Measurements from ENCODE around the gene LTBP1.
"Not testable (repeated sequence)": the region's sequence is repeated elsewhere in the genome, so short reads cannot be mapped to it uniquely, and the experiment has no call there.

The LTBP1 gene

DNA sequence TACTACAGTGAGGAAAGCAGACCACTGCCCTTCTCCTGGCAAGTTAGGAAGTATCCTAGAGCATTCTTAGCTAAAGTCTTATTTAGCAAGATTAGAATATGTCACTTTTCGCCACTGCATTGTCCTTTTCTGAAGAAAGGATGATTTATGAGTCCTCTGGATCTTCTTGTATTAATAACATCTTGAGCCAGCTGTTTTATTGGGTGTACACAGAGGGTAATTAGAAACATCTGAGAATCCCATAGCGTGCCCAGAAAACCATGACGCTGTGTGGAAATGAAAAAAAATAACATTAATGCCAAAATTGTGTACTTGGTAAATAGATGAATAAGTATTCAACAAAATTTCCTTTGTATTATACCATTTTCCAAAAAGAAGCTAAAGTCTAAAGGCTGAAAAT, 198.7 kb downstream of the LTBP1 start:
- no peak for DNase-seq (ENCODE audit: low read depth)

DNA sequence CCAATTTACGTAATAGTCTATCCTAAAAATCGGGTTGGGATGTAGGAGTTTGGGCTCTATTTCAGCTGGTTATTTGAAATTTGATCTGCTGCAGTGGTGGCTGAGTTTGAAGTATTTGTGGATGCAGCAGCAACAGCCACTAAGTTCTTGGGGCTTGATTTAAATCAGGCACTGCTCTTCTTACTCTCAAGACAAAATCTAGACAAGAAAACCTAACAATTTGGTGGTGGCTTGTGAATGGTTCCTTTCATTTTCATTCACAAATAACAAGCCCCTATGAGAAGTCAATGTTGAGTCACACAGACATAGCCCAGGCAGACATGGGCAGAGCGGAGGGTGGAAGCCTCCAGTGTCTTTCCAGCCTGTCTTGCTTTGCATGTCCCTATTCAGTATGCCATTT, 199.3 kb downstream of the LTBP1 start:
- no peak for DNase-seq (ENCODE audit: low read depth)

DNA sequence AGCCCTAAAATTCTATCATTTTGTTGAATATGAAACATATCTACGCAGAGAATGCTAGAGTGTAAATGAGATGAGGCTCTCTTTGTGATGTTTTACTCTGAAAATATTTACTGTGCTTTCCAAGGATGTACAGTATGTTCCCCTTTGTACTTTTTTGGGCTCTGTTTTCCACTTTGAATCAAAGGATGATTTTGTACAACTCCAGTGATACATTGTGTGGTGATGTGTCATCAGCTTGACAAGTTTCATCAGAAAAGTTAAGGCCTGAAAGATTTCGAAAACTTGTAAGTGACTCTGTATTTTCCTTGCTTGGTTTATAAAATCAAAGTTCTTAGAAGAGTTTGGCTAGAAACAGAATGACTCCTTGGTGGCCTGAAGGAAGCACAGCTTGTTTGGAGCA, 206.3 kb downstream of the LTBP1 start:
- peak; percentile 64 for DNase-seq (ENCODE audit: low read depth)

DNA sequence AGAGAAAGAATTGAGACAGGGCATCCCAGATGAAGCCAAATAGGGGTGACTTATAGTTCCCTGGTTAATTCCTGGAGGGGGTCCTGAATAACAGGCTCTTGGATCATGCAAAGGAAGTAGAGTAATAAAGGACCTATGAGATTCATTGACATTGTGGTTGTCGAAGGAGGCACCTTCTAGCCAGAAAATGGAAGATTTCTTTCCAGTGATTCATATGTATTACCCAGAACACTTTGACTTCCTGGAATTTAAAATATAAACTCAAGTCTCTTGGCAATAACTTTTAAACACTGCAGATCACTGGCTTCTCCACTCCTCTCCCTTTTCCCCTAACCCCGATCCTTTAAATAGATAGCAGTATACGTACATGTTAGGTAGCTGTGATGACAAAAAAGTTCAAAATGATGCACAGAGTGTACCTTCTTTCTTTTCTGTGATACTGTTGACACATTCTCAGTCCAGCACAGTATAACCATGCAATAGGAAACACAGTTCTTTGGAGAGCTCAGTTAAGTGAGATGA, 211.8 kb downstream of the LTBP1 start:
- DNase-seq (ENCODE audit: low read depth): peak; percentile 91

DNA sequence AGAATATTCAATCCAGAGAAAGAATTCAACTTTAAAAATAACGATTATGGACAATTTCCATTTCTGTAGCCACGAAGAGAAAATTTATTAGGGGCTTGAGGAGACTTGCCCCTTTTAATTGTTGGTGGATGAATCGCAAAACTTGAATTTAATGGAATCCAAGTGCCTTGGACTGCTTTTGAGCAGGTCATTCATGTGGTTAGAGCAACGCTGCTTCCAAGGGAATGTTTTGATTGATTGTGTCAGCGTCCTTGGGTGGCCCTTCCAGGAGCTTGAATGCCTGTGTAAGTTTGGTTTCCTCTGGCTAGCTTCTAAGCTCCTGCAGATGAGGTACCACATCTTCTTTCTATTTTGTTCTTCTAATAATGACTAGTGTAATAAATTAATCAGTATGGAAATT, 213.4 kb downstream of the LTBP1 start:
- no peak for DNase-seq (ENCODE audit: low read depth)

DNA sequence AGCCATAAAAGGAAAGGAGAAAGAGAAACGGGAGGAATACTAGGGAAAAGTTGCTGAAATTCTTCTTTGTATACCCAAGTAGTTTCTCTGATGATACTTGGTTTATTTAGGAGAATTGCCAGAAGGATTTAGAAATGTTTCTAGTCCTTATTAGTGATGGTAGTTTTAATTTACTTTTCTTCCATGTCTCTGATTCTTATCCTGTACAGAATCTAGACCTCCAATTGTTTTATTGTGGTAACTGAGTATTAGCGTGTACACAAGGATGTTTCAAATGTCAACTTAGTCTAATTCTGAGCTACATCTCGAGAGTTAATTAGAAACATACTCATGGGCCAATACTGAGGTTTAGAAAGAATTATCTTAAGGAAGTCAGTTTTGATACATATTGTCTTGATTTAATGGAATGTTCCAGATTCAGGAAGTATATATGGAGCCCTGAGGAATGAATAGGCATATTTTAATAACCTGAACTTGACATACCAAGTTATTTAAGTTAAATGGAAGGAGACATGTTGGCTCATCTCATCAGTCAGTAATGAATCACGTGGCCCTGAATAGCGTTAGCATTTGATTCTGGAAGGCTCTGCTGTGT, 219.6 kb downstream of the LTBP1 start:
- DNase-seq (ENCODE audit: low read depth): peak; percentile 32

DNA sequence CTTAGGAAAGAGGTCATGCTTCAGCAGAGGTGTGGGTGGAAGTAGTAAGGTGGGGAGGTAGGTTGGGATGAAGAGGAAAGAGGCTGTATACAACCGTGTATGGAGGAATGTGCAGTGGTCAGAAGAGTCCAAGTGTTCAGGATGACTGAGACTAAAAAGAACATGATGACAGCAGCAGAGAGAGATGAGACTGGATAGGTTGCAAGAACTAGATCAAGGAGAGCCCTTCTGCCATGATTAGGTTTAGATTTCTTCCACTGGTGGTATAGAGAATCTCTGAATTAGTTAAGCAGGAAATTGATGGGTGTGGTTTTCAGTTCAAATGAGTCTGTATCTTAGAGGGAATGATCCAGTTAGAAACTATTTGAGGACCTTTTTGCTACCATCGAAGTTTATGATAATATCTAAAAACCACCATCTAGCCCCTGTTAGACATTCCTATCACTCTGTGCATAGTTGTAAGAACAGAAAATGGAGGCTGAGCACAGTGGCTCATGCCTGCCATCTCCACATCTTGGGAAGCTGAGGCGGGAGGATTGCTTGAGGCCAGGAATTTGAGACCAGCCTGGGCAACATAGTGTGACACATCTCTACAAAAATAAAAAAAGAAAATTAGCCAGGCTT, 221.0 kb downstream of the LTBP1 start:
- DNase-seq (ENCODE audit: low read depth): peak; percentile 55

DNA sequence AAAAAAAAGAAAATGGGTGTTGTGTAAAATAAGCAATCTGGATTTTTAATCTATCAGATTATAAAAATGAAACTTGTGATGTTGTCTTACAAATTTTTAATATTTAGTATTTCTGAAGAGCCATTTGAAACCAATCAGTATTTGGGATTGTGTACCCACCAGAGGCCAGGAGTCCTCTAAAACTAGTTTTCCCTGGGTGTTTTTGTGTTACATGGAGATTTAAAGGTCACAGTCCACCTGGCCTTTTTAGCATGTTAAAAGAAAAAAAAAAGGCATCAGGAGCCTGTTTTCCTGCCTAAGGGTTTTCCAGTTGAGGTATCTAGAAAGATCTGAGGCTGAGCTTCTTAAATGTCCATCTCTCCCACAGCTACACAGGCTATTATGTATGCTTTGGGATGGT, 221.7 kb downstream of the LTBP1 start:
- no peak for DNase-seq (ENCODE audit: low read depth)

DNA sequence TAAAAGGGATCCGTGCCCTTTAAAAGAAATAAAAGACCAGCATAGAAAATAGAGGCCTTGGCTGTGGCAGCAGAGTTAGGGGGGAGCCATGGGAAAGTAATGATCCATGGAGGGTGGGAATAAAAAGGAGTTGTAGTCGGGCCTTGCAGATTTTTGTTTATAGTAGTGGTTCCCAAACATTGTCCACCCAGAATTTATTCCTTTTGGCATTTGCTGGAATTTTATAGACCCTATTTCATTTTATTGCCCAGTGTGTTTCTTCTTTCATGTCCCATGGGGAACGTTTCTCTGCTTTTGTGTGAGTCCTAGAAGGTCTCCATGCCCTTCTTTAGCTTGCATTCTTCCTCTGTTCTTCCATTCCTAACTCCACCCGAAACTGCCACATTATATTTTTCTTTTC, 222.2 kb downstream of the LTBP1 start:
- no peak for DNase-seq (ENCODE audit: low read depth)

DNA sequence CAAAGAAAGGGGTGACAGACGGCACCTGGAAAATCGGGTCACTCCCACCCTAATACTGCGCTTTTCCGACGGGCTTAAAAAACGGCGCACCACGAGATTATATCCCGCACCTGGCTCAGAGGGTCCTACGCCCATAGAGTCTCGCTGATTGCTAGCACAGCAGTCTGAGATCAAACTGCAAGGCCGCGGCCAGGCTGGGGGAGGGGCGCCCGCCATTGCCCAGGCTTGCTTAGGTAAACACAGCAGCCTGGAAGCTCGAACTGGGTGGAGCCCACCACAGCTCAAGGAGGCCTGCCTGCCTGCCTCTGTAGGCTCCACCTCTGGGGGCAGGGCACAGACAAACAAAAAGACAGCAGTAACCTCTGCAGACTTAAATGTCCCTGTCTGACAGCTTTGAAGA, 223.5 kb downstream of the LTBP1 start:
- not testable (repeated sequence) for DNase-seq (ENCODE audit: low read depth)

DNA sequence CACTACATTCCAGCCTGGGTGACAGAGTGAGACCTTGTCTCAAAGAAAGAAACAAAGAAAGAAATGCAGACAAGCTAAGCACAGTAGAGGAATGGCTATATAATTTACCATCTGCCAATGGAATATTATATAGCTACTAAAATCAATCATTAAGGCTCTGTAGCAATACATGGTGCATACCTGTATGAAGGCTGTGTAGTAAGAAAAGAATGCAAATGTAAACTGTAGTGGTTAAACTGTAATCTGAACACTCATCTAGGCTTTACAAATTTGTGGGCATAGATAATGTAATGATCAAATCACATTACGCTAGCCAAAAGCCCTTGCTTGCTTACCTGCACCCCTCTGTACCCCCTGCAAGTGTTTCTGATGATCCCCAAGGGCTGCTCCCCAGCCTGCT, 230.9 kb downstream of the LTBP1 start:
- no peak for DNase-seq (ENCODE audit: low read depth)

DNA sequence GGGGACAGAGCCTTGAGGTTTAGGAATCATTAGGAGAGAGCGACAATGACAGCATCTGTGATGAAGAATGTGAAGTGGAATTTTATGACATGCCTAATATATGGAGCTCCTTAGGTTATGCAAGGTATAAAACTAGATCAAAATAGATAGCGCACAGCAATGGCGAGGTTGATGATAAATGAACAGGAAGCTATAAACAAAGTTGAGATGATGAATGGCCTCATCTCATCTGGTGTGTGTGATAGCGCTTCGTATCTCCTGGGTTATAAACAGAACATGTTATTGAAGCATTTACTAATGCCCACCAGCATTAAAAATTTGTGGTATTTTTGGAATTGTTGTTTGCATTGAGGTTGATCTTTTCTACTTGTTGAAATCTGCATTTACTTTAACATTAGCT, 231.5 kb downstream of the LTBP1 start:
- DNase-seq (ENCODE audit: low read depth): no peak

DNA sequence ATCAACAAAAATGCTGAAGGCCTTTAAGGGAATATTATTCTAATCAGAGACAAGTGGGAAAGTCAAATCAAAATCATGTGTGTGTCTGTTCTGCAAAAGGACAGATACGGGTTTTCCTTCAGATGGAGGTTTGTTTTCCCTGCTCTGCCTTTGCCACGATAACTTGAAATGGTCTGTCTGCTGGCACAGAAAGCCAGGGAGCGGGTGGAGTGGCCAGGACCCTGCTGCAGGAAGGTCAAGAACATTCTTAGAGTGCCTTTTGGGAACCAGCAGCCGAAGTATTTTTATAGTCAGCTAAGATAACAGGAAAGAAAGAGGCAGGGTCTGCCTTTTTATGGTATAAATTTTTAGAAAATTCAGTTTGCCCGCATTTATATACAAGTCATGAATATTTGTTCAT, 234.2 kb downstream of the LTBP1 start:
- DNase-seq (ENCODE audit: low read depth): no peak

DNA sequence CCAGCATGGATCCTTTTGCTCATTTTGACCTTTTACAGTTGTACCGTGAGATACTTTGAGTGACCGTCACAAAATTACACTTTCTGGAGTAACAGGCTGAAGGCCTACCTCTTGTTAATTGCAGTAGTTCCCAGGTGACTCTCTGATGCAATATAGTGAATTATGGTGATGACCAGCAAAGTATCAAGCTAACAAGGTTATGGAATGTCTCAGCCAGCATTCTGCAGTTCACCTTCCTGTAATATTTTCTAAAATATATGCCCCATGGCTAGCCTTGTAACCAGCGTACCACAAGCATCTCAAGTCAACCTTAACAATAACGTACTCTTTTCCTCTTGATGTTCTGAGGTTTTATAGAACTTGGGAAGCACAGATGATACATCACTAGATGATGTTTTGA, 234.7 kb downstream of the LTBP1 start:
- no peak for DNase-seq (ENCODE audit: low read depth)

DNA sequence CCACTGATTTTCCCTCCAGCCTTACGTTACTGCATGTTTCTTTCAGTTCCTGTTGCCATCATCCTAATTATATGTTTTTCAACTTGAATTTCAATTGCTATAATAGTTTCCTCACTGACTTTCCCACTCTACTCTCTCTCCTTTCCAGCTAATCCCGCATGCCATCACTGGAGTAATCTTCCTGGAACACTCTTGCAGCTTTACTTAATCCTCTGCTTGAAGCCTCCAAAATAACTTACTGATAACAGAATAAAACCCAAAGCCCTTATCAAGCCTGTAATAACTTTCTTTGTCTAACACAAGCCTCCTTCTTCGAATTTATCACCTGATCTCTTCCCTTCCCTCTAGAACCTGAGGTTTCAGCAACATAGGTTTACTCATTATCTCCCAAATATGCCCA, 237.3 kb downstream of the LTBP1 start:
- DNase-seq (ENCODE audit: low read depth): no peak

DNA sequence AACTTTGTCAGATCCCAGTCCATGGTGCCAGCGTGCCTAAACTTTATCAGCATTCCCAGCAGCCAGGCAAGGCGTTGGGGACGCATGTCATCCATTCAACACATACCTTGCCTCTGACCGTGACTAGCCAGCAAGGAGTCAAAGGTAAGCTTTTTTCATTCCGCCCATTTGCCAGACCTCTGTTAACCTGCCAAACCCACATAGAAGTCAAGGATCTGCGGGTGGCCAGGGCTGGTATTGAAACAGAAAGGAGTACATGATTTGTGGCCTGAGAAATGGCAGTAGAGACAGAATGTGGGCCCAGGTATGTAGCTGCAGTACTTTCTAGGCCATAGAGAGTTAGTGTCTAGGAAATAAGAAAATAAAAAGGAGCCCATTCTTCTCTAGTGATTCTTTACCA, 240.2 kb downstream of the LTBP1 start:
- no peak for DNase-seq (ENCODE audit: low read depth)

DNA sequence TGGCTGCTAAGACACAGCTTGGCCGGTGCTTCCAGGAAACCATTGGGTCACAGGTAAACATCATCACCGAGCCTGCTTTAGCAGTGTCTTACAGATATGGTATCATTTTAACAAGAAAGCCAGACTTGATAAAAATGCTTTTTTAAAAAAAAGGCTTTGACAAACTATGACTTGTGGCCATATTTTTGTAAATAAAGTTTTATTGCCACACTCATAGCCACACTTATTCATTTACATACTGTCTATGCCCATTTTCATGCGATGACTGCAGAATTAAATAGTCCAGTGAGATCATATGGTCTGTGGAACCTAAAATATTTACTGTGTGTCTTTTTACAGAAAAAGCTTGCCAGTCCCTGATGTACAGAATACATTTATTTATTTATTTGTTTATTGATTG, 242.0 kb downstream of the LTBP1 start:
- DNase-seq (ENCODE audit: low read depth): no peak

DNA sequence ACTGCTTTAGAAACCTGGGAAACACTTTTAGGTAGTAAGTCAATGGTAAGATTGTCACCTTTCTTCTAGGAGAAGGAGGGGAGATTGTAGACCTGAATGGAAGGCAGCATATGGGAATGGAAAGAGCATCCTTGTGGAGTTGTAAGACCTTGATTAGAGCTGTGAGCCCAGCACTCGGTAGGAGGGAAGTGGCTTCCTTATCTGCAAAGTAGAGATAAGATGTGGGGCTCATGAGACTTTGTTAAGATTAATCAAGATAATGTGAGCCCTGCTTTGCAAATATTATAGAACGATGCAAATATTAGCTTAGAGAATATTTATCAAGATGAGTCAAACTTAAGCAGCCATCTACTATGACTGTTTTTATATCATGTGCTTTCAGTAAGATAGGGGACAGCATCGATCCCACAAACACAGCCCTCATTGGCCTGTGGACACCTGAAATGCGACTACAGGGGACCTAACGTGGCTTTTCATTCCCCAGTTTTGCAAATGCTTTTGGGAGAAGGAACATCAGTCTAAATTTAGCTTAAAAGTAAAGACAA, 243.7 kb downstream of the LTBP1 start:
- DNase-seq (ENCODE audit: low read depth): no peak

DNA sequence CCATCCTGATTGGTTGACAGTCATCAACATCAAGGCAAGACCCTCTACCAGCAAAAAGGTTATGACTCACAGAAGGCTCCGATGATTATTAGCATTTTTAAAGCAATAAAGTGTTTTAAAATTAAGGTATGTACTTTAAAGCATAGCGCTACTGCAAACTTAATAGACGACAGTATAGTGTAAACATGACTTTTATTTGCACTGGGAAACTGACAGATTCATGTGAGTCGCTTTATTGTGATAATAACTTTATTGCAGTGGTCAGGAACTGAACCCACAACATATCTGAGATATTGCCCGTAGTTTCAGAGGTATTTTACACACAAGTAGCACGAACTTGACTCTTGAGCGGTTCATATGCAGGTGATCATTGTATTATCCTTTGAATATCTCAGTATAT, 249.1 kb downstream of the LTBP1 start:
- DNase-seq (ENCODE audit: low read depth): no peak

DNA sequence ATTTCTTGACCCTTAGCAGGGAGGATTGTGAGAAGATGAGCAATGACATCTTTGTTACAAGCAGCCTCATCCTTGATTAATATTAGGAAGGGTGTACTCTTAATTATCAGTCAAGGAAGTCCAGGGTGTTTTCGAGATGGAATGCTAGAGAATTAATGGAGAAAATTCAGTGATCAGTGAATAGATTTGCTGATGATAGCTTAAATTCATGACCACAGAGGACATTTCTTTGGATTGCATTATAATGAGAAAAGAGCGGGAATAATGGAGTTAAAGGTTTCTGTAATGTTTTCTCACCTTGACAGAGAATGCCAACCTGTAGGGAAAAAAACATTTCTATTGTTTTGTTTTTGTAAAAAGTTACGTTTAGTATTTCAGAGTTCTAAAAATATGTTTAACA, 249.9 kb downstream of the LTBP1 start:
- DNase-seq (ENCODE audit: low read depth): no peak

DNA sequence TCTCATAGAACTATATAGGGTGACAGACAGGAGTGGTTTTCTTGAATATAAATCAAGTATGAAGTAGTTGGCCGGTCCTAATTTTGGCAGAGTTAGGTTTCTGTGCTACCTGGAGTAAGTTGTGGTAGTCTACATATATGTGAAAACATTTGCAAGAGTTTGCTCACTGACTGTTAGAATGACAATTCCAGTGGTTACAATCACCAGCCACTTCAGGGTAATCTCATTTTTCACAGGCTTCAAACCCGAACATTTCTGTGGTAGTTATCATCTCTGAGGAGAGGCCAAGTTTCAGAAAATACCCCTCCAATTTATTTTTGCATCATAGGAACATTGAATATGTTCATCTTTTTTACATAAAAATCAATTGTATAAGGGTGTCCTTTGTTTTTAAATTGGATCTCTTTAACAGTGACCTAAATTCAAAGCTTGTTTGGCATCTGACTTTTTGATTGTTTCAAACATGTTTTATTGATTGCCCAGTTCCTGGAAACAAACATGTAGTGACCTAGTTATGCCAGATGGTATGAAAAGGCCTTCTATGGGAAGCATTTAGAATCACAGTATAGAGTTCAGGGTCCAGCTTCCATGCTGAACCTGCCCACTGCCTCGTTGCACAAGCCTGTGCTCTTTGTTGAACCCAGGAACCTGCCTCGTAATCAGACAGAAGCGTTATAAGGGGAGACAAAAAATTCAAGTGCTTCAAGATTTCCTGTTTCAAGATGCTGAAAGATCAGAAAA, 250.6 kb downstream of the LTBP1 start:
- no peak for DNase-seq (ENCODE audit: low read depth)

DNA sequence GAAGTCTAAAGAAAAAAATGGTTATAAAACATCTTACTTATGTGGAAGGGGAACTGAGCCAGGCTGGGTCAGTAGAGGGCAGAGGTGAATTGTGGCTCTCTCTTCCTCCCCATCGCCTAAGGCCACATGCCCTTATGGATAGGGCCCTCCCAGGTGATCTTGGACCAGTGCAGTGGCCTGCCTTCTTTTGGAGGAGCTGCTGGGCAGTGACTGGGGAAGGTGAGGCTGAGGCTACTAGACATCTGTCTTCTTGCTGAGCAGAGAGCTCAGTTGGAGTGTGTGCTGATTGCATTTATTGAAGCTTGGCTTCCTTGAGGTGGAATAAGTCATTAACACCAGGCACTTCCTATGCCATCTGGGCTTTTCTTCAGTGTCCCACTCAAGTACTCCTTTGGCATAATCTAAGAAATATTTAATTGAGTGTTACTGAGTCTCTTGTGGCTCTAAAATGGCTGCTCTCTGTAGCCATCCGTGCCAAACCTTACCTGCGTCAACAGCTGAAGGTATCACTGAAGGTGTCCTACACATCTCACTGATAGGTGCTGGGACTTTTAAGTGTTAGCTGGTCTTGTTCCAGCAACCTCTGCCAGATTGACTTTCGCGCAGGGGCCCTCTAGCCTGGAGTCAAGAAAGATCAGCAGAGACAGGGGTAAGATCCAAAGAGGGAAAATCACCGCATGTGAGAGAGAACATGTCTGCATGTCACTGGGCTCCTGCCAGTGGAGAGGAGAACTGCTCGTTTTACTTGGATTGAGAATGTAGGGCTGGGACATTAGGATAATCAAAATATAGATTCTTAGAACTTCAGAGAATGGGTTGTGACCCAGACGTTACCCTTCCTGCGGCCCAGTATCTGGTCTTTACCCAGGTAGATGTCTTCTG, 256.1 kb downstream of the LTBP1 start:
- no peak for DNase-seq (ENCODE audit: low read depth)
